Sigmoid colon (tissue), 4 donors: ENCODE measurements around the gene GGT6.

Experiments
- EP300 ChIP-seq, 4 donors: sonication (generic); formaldehyde crosslinking; IDR thresholded peaks; one replicate each; pipeline ENCODE4 v1.6.1; 2017; ENCODE audit warnings: antibody characterized with exemption in 4 of 4
- POLR2A ChIP-seq, 2 donors: fragments of 450-650 bp; IDR thresholded peaks; one replicate each; pipeline ENCODE4 v1.6.1; 2016; ENCODE audit warnings: antibody characterized with exemption in 2 of 2, mild to moderate bottlenecking in 2 of 2, moderate library complexity in 2 of 2
- POLR2AphosphoS5 ChIP-seq, 4 donors: sonication (generic); formaldehyde crosslinking; IDR thresholded peaks; one replicate each; pipeline ENCODE4 v1.6.1; 2017; ENCODE audit warnings: antibody characterized with exemption in 4 of 4
- TF ChIP-seq, protein P1 (sequence below), 4 experiments: fragments of 450-650 bp in 3 of 4; fragments of 200-600 bp in 1 of 4; IDR thresholded peaks; one replicate each; pipeline ENCODE4 v1.5.1; 2016 to 2019; ENCODE audit warnings: antibody characterized with exemption in 4 of 4, mild to moderate bottlenecking in 3 of 4, moderate library complexity in 2 of 4

DNA sequence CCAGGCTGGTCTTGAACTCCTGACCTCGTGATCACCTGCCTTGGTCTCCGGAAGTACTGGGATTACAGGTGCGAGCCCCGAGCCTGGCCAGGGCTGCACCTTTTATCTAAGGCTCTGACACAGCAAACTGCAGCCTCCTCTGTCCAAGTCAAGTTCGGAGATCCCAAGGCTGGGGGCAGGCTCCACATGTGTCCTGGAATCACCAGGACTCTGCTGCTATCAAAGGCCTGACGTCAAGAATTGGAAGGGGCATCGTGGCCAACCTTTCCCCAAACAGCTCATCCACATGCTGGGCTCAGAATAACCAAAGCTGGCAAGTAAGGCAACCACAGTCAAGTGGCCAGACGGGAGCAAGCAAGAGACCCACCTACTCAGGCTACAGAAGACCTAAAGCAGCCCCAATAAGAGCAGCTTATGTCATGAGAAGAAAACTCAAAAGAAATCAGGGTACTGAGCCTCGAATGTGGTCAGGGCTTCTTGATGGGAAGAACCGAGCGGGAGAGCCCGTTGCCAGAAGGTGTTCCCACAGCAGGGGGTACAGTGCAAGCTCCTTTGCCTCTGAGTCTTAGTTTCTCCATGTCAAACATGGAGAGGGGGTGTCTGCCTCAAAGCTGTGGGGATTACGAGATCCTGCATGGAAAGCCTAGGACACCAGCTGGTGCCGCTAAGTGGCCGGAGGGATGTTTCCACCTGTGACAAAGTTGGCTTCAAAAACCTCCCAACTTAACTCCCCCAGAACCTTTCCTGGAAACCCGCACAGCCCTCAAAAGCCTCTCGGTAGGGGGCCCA lies 13.1 kb downstream of the GGT6 start:
- TF ChIP-seq, protein P1, sequence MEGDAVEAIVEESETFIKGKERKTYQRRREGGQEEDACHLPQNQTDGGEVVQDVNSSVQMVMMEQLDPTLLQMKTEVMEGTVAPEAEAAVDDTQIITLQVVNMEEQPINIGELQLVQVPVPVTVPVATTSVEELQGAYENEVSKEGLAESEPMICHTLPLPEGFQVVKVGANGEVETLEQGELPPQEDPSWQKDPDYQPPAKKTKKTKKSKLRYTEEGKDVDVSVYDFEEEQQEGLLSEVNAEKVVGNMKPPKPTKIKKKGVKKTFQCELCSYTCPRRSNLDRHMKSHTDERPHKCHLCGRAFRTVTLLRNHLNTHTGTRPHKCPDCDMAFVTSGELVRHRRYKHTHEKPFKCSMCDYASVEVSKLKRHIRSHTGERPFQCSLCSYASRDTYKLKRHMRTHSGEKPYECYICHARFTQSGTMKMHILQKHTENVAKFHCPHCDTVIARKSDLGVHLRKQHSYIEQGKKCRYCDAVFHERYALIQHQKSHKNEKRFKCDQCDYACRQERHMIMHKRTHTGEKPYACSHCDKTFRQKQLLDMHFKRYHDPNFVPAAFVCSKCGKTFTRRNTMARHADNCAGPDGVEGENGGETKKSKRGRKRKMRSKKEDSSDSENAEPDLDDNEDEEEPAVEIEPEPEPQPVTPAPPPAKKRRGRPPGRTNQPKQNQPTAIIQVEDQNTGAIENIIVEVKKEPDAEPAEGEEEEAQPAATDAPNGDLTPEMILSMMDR (IDR thresholded peaks at IDR 0.05) = no peak
- no peak for TF ChIP-seq EP300 (IDR thresholded peaks at IDR 0.05)
- TF ChIP-seq POLR2A (IDR thresholded peaks at IDR 0.05) = no peak
- no peak for TF ChIP-seq POLR2AphosphoS5 (IDR thresholded peaks at IDR 0.05)
